ENCODE measurements around the gene CCNB2.
"Not testable (repeated sequence)": the region's sequence is repeated elsewhere in the genome, so short reads cannot be mapped to it uniquely, and the experiment has no call there.

CCNB2 gene

DNA sequence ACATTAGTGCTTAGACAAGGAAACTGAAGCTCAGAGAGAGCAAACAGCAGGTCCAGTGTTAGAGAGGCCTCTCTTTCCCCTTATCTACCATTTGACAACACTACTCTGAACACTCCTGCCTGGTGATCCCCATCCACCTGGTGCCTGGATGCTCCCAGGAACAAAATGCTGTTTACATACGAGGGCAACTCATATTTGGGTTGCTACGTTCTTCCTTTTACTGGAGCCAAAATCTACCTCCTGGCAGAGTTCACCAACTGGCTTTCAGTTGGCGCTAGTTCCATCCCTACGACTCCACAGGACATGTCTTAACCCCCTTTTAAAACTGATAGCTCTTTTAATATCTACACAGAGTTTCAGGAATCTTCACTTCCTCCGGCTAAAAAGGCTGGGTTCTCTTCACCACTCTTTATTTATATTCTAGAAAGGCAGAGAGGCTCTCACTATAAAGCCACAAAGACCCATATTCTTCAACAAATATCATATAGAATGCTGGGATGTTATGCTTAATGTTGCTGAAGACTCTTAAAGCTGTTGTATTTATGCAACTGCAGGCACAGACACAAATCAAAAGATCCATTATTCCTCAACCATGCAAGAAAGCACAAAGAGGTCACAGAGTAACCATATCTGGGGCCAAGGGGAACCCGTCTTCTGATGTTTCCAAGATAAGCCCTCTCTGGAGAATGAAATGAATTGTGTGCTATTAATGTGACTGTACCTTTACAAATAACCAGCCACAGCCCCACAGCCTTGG, 47.9 kb downstream of the CCNB2 start:
- Histone ChIP-seq H3K27ac (ENCODE audit: low read depth, low read length, severe bottlenecking) (no peak overlapping the region), H3K4me1 (ENCODE audit: control insufficient read depth, insufficient read depth, low read length, poor library complexity, severe bottlenecking) (no peaks in the 10 kb centered on the region), H3K4me3 (ENCODE audit: extremely low read depth, insufficient read depth, low read length, poor library complexity, severe bottlenecking) (no peak overlapping the region), H3K9me3 (ENCODE audit: control insufficient read depth, low read length) (no peaks in the 10 kb centered on the region), H3K36me3 (ENCODE audit: control insufficient read depth, insufficient read depth, low read length) (peaks cover 70% of the 10 kb centered on the region)
- WGBS, 2 experiments (ENCODE audit: insufficient coverage in 2 of 2) = 97 to 99% methylated on average over 5 of the region's 6 CpGs

DNA sequence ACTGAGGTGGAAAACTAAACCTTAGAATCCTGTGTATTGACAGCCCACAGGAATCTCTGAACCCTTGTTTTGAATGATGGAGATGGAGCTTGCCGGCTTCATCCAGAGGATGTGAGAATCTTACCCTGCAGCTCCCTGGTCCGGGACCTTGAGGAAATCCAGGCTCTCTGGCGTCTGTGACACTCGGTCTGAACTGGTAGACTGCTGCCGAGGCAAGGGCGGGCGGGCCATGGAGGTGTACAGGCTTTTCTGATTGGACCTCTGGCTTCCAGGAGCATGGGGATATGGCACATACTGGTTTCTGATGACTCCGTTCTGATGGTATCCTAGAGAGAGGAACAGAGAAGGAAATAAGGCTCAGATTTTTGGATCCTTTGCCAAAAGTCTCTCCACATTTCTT, 48.5 kb downstream of the CCNB2 start:
- WGBS, 2 experiments (ENCODE audit: insufficient coverage in 2 of 2) = 95 to 96% methylated on average over 7 to 8 of the region's 8 CpGs
- Histone ChIP-seq H3K27ac (ENCODE audit: low read depth, low read length, severe bottlenecking) (no peak overlapping the region), H3K4me1 (ENCODE audit: control insufficient read depth, insufficient read depth, low read length, poor library complexity, severe bottlenecking) (no peaks in the 10 kb centered on the region), H3K4me3 (ENCODE audit: extremely low read depth, insufficient read depth, low read length, poor library complexity, severe bottlenecking) (no peak overlapping the region), H3K9me3 (ENCODE audit: control insufficient read depth, low read length) (no peaks in the 10 kb centered on the region), H3K36me3 (ENCODE audit: control insufficient read depth, insufficient read depth, low read length) (peaks cover 74% of the 10 kb centered on the region)

DNA sequence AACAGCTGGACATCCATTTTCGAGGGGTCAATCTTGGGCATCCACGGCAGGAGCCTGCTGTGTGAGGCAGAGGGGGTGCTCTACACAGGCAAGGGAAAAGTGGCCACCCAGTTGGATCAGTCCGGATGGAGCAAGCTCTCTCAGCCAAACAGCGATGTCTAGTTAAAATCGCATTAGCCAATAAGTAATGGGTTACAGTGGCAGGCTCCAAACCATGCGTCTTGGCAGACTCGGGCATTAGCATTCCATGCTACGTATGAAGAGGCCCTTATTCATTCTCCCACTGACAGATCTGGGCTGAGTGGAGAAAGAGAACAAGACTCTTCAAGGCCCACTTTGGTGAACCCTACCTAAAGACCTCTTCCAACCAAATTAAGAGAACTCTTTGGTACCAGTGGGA, 49.3 kb downstream of the CCNB2 start:
- Histone ChIP-seq H3K9me3 (ENCODE audit: control insufficient read depth, low read length) (no peaks in the 10 kb centered on the region), H3K4me3 (ENCODE audit: extremely low read depth, insufficient read depth, low read length, poor library complexity, severe bottlenecking) (no peak overlapping the region), H3K36me3 (ENCODE audit: control insufficient read depth, insufficient read depth, low read length) (peaks cover 71% of the 10 kb centered on the region), H3K27ac (ENCODE audit: low read depth, low read length, severe bottlenecking) (no peak overlapping the region), H3K4me1 (ENCODE audit: control insufficient read depth, insufficient read depth, low read length, poor library complexity, severe bottlenecking) (no peaks in the 10 kb centered on the region)
- WGBS, 2 experiments (ENCODE audit: insufficient coverage in 2 of 2) = 94 to 95% methylated on average over 7 to 8 of the region's 8 CpGs

DNA sequence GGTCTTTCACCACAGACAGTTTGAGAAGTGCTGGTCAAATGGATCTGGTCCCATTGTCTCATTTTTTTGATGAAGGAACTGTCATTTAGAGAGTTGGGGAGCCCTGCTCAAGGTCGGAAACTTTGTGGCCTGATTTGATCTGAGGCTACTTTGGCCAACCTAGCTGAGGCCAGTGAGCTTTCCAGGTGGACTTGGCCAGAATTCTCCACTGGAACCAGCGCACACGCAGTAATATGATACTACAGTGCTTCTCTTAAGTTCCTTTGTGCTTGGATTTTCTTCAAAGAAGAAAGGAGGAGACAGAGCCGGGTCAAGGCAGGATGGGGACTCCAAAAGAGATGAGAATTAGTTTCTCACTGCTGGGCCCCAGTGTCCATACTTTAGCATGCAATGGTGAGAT, 50.5 kb downstream of the CCNB2 start:
- H3K27ac ChIP-seq (ENCODE audit: low read depth, low read length, severe bottlenecking) = no peak overlapping the region
- no peaks in the 10 kb centered on the region for H3K4me1 ChIP-seq (ENCODE audit: control insufficient read depth, insufficient read depth, low read length, poor library complexity, severe bottlenecking)
- H3K36me3 ChIP-seq (ENCODE audit: control insufficient read depth, insufficient read depth, low read length) = peaks cover 69% of the 10 kb centered on the region
- WGBS, 2 experiments (ENCODE audit: insufficient coverage in 2 of 2) = 92 to 98% methylated on average over 4 of the region's 4 CpGs
- no peak overlapping the region for H3K4me3 ChIP-seq (ENCODE audit: extremely low read depth, insufficient read depth, low read length, poor library complexity, severe bottlenecking)
- H3K9me3 ChIP-seq (ENCODE audit: control insufficient read depth, low read length) = no peaks in the 10 kb centered on the region

DNA sequence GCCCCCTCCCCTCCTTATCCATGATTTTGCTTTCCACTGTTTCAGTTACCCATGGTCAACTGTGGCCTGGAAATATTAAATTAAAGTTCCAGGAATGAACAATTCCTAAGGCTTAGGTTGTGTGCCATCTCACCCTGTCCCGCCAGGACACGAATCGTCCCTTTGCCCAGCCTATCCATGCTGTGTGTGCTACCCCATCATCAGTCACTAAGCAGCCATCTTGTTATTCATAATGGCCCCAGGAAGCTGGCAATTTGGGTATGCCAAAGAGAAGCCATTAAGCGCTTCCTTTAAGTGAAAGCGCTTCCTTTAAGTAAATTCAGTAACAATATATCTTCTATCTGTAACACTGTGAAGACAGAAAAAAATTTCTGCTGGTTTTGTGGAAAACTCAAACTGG, 52.5 kb downstream of the CCNB2 start:
- H3K36me3 ChIP-seq (ENCODE audit: control insufficient read depth, insufficient read depth, low read length) = peaks cover 54% of the 10 kb centered on the region
- 100% methylated on average over 3 of the region's 5 CpGs for WGBS, 2 experiments (ENCODE audit: insufficient coverage in 2 of 2)

DNA sequence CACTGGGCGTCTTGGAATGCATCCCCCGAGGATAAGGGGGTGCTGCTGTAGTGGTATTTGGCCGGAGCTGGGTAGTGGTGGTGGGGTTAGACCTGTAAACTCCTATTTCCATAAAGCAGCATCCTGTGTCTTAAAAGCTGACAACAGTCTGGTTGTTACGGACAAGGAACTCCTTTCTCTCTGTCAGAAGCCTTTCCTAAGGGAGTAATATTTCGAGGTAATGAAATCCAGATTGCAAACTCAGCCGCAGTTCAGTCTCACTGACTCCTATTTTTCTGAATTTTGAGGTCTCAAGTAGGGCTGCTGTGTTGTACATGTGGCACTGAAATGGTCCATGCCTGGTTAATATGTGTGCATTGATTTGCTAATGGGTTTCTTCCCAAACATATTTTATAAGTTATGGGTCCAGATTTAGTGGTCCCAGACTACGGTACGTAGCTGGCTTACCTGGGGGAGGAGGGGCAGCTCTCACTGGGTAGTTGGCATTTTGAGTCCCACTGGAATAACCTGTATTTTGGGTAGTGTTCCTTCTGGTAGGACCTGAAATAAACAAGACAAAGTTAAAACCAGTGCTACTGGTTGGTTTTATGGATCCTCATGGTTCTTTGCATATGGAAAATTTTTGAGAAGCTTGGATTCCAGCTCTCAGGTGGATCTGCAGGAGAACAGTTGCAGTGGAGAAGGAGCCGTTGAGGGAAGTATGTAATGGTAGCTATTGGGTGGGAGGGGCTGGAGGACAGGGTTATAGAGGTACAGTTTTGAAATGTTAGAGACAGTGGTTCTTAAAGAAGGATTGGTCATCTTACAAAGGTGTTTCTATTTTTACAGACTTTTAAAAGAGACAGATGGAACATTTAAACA, 53.1 kb downstream of the CCNB2 start:
- Histone ChIP-seq H3K4me1 (ENCODE audit: control insufficient read depth, insufficient read depth, low read length, poor library complexity, severe bottlenecking) (no peaks in the 10 kb centered on the region), H3K36me3 (ENCODE audit: control insufficient read depth, insufficient read depth, low read length) (peaks cover 52% of the 10 kb centered on the region), H3K9me3 (ENCODE audit: control insufficient read depth, low read length) (no peaks in the 10 kb centered on the region), H3K4me3 (ENCODE audit: extremely low read depth, insufficient read depth, low read length, poor library complexity, severe bottlenecking) (no peak overlapping the region), H3K27ac (ENCODE audit: low read depth, low read length, severe bottlenecking) (no peak overlapping the region)
- 91 to 100% methylated on average over 4 to 5 of the region's 9 CpGs for WGBS, 2 experiments (ENCODE audit: insufficient coverage in 2 of 2)

More for the DNA sequence above, 52.5 kb downstream of the CCNB2 start:
- Histone ChIP-seq H3K9me3 (ENCODE audit: control insufficient read depth, low read length) (no peaks in the 10 kb centered on the region), H3K27ac (ENCODE audit: low read depth, low read length, severe bottlenecking) (no peak overlapping the region), H3K4me1 (ENCODE audit: control insufficient read depth, insufficient read depth, low read length, poor library complexity, severe bottlenecking) (no peaks in the 10 kb centered on the region), H3K4me3 (ENCODE audit: extremely low read depth, insufficient read depth, low read length, poor library complexity, severe bottlenecking) (no peak overlapping the region)

DNA sequence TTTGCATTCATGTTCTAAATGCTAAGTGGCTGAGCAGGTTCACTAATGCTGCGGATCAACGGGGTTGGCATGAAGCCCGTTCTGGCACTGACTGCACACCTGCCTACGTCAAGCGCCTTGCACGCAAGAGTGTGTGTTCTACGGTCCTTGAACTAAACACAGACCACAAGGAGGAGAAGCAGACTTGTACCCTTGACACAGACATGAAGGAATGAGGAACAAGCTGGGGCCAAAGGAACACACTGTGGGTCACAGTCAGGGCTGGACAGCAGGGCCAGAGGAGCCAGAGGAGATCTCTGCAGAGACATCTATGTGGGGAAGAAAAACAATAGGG, 53.7 kb downstream of the CCNB2 start:
- H3K9me3 ChIP-seq (ENCODE audit: control insufficient read depth, low read length) = no peaks in the 10 kb centered on the region
- H3K4me1 ChIP-seq (ENCODE audit: control insufficient read depth, insufficient read depth, low read length, poor library complexity, severe bottlenecking) = no peaks in the 10 kb centered on the region
- H3K27ac ChIP-seq (ENCODE audit: low read depth, low read length, severe bottlenecking) = no peak overlapping the region
- WGBS, 2 experiments (ENCODE audit: insufficient coverage in 2 of 2) = 94 to 96% methylated on average over 7 of the region's 7 CpGs
- H3K36me3 ChIP-seq (ENCODE audit: control insufficient read depth, insufficient read depth, low read length) = peaks cover 46% of the 10 kb centered on the region
- no peak overlapping the region for H3K4me3 ChIP-seq (ENCODE audit: extremely low read depth, insufficient read depth, low read length, poor library complexity, severe bottlenecking)

DNA sequence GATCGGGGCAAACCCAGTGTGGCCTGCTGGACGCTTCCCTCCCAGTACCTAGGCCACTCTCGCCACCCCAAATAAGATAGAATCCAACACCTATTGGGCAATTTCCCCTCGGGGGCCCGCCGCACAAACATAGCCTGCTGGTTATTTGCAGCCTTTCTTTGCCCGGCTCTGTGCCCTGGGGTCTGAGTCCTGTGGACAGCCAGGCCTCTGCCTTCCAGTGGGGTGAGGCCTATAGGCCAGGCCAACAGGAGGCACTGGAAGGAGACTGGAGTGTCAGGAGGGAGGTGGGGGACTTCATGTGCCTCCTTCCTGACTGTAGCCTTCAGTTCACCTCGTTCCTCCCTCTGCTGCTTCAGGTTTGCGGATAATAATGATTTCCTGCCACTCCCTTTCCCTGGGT, 54.3 kb downstream of the CCNB2 start:
- H3K36me3 ChIP-seq (ENCODE audit: control insufficient read depth, insufficient read depth, low read length) = peaks cover 40% of the 10 kb centered on the region
- 93 to 95% methylated on average over 5 to 9 of the region's 9 CpGs for WGBS, 2 experiments (ENCODE audit: insufficient coverage in 2 of 2)
- no peak overlapping the region for H3K27ac ChIP-seq (ENCODE audit: low read depth, low read length, severe bottlenecking)
- H3K9me3 ChIP-seq (ENCODE audit: control insufficient read depth, low read length) = no peaks in the 10 kb centered on the region
- H3K4me3 ChIP-seq (ENCODE audit: extremely low read depth, insufficient read depth, low read length, poor library complexity, severe bottlenecking) = no peak overlapping the region
- H3K4me1 ChIP-seq (ENCODE audit: control insufficient read depth, insufficient read depth, low read length, poor library complexity, severe bottlenecking) = no peaks in the 10 kb centered on the region

DNA sequence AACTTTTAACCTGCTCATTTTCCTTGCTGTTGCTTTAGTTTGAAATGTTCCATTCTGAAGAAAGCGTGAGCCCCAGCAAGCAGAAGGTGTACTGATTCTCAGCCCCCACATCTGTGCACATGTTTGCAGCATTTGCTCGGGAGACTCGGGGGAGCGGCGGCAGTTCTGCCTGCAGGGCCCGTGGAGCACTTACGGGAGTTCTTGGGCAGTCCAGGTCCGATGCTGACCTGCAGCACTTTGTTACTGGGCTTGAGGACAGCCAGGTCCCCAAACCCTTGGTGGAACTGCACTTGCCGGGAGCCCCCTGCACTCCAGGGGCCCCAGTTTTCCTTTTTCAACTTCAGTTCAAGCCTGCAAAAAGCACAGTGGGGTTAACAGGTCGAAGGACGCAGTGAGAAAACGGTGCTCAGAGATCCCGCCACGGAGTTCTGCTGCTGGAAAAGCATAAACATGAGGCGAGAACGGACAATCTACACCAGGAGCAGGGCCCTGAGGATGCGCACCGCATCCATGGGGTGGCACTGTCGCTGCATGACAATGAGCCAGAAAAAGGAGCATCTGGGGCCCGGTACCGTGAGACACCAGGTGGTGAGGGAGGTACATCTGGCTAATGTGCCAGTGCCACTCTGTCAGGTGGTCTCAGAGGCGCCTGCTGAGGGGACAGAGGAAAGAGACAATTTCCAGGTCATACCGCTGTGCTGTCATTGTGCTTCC, 56.1 kb downstream of the CCNB2 start:
- Histone ChIP-seq H3K4me1 (ENCODE audit: control insufficient read depth, insufficient read depth, low read length, poor library complexity, severe bottlenecking) (peaks cover 6% of the 10 kb centered on the region), H3K4me3 (ENCODE audit: extremely low read depth, insufficient read depth, low read length, poor library complexity, severe bottlenecking) (no peak overlapping the region), H3K27ac (ENCODE audit: low read depth, low read length, severe bottlenecking) (no peak overlapping the region), H3K36me3 (ENCODE audit: control insufficient read depth, insufficient read depth, low read length) (peaks cover 38% of the 10 kb centered on the region), H3K9me3 (ENCODE audit: control insufficient read depth, low read length) (no peaks in the 10 kb centered on the region)
- WGBS, 2 experiments (ENCODE audit: insufficient coverage in 2 of 2) = 78 to 80% methylated on average over 22 to 23 of the region's 23 CpGs

DNA sequence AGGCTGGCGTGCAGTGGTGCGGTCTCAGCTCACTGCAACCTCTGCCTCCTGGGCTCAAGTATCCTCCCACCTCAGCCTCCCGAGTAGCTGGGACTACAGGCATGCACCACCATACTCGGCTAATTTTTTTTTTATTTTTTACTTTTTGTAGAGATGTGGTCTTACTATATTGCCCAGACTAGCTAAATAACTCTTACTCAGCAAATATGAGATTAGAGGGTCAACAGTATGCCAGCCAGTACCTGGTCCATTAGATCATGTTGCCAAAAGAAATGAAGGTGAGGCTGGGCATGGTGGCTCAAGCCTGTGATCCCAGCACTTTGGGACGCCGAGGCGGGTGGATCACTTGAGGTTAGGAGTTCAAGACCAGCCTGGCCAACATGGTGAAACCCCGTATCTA, 57.1 kb downstream of the CCNB2 start:
- not testable (repeated sequence) for H3K4me3 ChIP-seq (ENCODE audit: extremely low read depth, insufficient read depth, low read length, poor library complexity, severe bottlenecking); H3K27ac ChIP-seq (ENCODE audit: low read depth, low read length, severe bottlenecking); H3K9me3 ChIP-seq (ENCODE audit: control insufficient read depth, low read length)
- peaks cover 11% of the 10 kb centered on the region for H3K4me1 ChIP-seq (ENCODE audit: control insufficient read depth, insufficient read depth, low read length, poor library complexity, severe bottlenecking)
- H3K36me3 ChIP-seq (ENCODE audit: control insufficient read depth, insufficient read depth, low read length) = peaks cover 39% of the 10 kb centered on the region
- WGBS, 2 experiments (ENCODE audit: insufficient coverage in 2 of 2) = 90 to 93% methylated on average over 2 to 5 of the region's 8 CpGs
